HG02973 (cell line): ENCODE data around the gene SMAD6.
"Not testable (repeated sequence)": the region's sequence is repeated elsewhere in the genome, so short reads cannot be mapped to it uniquely, and the experiment has no call there.

Source experiments
- ATAC-seq: cut with Tn5 transposase; IDR thresholded peaks from one replicate; pipeline ENCODE4 v1.9.1; 2021; ENCODE audit warnings: moderate library complexity; ENCODE audit not compliant: unreplicated experiment

Gene SMAD6

DNA sequence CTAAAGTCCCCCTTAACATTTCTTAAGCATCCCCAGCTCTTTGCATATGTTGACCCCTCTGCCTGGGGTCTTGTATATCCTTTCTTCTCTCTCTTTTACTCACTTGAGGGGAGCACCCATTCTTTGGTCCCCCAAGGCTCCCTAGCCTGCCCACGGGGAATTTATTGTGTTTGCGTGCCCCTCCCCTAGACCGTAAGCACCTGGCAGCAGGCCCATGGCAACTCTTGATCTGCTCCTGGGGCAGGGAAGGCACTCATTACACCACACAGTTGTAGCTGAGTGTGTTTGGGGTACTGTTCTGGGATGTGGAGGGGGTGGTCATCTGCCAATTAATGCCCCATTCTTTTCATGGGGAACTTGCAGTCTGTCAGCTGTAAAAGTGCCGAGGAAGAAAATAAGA lies 27.3 kb upstream of the SMAD6 start:
- no peak for ATAC-seq

DNA sequence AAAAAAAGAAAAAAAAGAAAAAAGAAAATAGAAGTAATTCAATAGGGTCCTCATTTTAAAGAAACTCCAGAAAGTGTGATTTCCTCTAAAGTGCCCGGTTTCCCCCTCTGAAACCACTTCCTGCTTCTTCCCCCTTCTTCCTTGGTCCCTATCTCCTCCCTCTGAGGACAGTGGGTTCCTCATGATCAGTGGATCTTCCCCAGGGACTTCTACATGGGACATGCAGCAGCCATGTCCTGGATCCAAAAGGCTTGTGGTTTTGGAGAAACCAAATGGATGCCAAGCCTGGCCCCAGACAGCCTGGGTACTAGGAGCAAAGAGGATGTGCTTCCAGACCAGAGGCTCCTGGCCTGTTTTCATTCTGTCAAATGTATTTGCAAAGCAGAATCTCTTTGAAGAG lies 26.6 kb upstream of the SMAD6 start:
- ATAC-seq, result no peak

DNA sequence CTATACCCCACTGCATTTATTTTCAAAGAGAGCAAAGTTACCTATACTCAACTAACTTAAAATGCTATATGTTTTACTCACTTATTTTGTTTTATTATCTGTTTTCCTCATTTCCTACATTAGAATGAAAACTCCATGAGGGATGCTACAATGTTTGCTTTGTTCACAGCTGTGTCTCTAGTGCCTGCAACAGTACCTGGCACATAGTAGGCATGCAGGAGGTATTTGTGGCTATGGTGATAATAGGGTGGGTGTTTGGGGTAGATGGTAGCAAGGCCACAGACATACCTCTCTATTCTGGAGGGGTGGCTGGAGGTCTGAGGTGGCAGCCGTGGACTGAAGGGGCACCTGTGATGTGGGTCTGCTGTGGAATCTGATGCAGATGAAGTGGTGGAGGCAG lies 24.7 kb upstream of the SMAD6 start:
- ATAC-seq, result no peak

DNA sequence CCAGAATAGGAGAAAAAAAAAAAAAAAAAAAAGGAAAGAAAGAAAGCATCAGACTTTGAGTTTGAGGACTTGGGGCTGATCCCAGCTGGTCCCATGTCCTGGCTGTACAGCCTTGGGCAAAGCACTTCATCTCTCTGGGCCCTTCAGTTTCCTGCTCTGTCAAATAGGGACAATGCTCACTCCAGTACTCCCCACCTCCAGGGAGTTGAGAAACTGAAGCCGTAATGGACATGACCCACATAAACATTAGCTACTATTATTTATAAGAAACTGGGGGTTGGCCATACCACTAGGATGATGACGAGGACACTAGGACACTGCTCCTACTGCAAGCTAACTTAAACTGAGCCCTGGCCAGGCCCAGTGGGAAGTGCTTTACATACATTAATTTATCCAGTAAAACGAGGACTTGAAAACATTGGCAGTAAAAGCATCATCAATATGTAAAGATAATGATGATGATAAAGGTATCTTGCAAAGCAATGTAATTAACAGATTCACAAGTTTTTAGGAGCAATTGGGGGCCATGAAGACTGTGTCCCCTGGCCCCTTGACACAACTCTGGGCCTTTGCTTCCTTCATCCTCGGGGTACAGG lies 22.9 kb upstream of the SMAD6 start:
- ATAC-seq, result no peak

DNA sequence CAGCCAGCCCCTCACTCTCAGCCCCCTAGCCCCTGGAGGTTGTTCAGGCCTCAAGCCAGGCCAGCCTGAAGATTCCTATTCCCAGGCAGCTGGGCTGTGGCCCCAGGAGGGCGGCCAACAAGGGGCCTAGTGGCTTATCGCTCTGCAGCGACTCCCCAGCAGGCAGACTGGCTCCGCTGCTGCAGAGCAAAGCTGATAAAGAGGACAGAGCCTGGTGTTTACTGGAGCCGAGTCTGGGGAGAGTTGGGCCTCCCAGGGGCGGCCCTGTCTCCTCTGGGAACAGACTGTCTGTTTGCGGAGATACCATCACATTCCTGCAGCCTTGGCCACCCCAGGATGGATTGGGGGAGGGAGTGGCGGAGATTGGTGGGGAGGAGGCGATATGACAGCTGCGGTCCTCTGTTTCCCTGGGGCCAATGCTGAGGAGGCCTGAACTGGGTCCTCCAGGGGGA lies 22.4 kb upstream of the SMAD6 start:
- no peak for ATAC-seq

DNA sequence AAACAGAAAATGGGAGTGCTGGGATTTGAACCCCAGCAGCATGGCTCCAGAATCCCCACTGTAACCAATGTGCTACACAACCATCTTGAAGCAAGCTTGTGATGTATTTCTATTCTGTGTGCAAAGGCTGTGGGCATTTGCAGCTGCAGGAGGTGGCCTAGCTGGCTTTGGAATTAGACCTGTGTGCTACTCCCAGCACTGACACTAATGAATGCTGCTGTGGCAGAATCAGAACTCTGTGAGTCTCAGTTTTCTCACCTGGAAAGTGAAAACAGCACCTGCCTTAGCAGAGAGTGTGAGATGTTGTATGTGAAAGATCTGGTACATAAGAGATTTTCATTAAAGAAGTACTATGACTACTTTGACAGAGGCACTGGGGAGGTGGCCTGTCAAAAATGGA lies 21.5 kb upstream of the SMAD6 start:
- no peak for ATAC-seq

DNA sequence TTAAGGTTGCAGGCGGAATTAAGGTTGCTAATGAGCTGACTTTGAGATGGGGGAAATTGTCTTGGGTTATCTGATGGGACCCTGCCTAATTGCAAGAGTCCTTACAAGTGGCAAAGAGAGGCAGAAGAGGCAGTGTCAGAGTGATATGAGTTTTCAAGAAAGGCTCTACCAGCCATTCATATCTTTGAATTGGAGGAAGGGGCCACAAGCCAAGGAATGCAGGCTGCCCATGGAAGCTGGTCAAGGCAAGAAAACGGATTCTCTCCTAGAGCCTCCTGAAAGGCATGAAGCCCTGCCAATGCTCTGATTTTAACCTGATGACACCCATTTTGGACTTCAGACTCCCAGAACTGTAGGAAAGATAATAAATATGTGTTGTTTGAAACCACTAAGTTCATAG lies 20.6 kb upstream of the SMAD6 start:
- no peak for ATAC-seq

DNA sequence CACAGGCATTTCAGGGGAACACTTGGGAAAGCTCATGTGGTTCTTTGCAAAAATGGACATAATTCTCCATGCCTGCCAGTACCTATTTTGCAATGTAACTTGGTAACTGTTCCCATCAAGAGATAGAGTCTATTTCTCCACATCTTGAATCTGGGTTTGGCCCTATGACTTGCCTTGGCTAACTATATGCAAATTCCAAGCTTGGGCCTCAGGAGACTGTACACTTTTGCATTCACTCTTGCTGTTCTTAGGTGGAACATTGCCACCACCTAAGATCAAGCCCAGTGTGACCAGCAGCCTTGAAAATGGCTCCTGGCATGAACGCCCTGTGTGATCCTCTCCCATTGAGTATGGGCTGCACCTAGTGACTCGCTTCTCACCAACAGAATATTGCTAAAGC lies 19.8 kb upstream of the SMAD6 start:
- no peak for ATAC-seq

DNA sequence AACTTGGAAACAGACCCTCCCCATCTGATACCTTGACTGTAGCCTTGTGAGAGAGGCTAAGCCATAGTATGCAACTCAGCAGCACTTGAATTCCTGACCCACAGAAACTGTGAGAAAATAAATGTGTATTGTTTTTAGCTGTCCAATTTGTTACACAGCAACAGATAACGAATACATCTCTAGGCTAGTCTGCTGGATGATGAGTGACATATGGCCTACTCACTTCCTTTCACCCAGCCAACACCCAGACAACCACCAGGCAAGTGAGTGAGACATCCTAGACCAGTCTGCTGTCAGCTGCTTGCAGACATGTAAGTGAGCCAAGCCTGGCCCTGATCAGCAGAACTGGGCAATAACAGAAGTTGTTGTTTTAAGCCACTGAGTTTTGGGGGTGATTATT lies 19.2 kb upstream of the SMAD6 start:
- ATAC-seq, result no peak

DNA sequence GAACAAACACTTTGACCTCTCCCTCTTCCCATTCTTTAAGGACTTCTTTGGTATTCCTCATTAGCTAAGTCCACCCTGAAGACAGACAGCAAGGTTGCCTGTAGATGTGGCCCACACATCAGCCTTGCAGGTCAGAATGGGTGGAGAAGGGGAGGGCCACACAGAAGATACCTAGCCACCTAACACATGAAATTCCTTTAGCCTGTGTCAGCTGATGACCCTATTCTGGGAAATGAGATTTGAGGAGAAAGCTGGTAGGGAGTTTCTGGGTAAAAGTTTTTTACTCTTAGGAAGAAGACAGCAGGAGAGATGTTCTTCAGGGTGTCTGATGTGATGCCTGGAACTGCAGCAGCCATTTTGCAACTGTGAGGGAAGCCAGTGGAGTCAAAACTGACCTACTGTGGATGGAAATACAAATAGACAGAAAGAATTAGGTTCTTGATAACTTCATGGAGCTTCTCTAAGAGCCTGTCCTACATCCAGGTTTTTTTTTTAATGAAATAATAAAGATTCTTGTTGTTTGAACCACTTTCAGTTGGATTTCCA lies 17.8 kb upstream of the SMAD6 start:
- no peak for ATAC-seq

DNA sequence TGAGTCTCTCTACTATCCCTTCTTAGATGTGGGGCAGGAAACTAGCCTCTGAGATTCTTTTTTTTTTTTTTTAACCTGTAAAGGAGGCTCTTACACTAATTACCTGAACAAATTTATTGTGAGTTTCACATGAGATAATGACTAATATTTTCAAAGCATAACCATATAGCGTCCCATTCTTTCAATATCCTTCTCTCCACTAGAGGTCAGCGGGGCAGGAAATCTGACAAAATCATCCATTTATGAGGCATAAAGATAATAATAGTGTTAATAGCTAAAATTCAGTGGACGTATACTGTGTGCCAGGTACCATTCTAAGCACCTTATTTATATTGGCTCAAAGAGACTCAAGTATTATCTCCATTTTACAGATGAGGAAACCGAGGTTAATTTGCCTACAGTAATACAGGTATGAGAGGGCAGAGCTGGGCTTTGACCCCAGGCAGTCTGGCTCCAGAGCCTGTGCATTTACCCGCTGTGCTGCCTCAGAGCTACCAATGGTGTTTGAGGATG lies 16.3 kb upstream of the SMAD6 start:
- no peak for ATAC-seq

DNA sequence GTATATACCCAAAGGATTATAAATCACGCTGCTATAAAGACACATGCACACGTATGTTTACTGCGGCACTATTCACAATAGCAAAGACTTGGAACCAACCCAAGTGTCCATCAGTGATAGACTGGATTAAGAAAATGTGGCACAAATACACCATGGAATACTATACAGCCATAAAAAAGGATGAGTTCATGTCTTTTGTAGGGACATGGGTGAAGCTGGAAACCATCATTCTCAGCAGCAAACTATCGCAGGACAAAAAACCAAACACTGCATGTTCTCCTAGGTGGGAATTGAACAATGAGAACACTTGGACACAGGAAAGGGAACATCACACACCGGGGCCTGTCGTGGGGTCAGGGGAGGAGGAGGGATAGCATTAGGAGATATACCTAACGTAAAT lies 11.1 kb upstream of the SMAD6 start:
- not testable (repeated sequence) for ATAC-seq

DNA sequence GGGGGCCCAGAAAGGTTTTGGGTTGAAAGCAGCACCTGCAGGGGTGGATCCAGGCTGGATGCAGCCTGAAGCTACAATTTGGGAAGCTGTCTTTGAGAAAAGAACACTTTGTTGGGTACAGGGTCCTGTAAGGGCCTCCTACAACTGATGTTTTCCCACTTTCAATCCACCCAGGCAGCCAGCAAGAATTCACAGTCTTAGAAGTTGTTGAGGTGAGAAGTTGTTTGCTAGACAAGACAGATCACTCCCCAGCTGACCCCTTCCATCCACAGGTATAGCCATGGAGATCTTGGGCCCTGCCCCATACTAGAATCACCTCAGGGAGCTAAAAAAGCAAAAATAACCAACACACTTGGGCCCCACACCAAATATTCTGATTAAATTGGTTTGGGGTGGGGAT lies 10.3 kb upstream of the SMAD6 start:
- no peak for ATAC-seq

DNA sequence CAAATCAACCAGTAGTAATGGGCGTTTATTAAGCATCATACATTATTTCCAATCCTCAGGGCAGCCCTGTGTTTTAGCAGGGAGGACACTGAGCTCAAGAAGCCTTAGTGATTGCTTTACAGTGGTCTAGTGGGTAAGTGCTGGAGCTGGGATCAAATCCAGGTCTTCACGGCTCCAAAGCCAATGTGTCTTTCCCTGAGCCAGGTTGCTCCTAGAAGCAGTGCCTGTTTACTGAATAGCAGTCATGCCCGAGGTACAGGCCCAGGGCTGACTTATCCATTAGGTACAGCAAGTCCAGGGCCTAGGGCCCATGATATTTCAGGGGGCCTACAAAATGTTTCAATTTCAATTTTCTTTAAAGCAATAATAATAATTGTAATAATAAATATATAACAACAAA lies 9.6 kb upstream of the SMAD6 start:
- ATAC-seq, result no peak

DNA sequence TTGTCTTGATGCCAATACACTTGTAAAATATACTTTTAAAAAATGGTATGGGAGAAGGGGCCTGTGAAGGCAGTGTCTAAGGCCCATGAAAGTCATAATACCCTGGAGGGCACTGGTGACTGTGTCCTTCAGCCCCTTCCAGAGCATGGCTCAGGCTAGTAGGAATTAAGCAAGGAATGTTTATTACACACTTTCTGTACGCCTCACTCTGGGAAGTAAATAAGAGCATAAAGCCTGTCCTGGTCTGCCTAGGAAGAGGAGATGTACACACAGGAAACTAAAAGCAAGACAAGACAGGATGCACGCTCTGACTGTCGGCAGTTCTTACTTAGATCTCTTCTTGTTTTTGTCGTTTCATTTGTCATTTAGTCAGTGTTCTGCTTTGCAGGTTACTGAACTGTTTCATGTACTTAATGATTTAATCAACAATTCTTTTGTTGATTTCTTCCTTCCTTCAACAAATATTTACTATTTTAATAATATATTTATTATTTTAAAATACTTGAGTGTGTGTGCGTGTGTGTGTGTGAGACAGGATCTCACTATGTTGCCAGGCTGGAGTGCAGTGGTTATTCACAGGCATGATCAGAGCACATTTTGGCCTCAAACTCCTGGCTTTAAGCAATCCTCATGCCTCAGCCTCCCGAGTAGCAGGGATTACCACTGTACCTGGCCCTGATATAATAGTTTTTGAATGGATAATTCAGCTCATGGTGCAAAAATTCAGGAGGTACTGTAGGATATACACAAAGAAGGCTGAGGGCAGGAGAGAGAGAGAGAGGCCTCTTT lies 9.0 kb upstream of the SMAD6 start:
- ATAC-seq, result no peak

DNA sequence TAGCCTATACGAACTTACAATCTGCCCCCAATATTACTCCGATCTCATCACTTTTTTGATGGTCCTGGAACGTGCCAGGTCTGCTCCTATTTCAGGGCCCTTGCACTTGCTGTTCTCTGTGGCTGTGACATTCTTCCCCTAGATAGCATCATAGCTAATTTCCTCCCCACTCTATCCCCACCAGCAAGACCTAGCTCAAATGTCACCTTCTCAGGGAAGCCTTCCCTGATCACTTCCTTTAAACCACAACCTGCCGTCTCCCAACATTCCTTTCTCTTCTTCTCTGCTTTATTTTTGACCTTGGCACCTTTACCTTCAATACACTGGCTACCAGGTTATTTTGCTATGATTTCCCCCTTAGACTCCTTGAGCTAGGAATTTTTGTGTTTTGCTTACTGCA lies 5.3 kb upstream of the SMAD6 start:
- no peak for ATAC-seq

DNA sequence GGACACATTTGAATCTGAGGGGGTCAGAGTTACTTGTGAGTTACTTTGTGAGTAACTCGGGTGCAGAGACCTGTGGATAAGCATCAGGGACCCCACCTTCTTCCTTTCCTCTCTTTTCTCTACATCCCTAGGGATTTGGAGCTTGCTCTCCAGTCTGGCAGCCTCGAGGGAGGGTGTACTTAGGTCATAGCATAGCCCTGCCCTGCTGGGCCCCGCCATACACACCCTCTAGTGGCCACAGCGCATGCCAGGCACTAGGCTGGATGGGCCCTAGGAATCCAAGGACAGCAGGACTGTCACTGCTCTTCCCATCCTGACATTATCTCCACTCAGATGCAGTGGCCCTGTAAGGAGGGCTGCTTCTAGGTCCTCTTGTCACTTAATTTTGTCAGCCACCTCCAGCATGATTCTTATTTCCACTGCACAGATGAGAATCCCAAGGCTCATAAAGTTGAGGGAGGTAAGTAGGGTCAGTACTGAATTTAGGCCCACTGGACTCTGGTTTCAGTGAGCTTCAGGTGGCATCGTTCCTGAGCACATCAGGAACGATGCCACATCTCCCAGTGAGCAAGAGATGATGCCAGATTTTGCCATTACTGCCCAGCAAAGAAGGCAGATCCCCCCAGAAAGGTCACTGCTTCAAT lies 3.6 kb upstream of the SMAD6 start:
- no peak for ATAC-seq

DNA sequence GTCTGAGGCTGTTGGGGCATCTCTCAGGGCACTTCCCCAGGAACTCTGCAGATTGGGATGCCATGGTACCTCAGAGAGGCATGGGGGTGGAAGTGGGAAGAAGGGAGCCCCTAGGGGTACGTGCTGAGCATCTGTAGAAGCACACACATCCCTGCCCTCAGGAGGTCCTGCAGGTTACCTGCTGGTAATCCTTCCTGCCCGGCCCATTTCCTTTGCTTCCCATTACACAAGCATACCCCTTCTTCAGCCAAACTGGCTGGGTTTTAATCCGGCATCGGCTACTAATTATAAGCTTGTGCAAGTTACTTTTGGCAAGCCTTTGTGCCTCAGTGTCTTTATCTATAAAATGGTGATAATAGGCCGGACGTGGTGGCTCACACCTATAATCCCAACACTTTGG lies 3.1 kb upstream of the SMAD6 start:
- no peak for ATAC-seq

DNA sequence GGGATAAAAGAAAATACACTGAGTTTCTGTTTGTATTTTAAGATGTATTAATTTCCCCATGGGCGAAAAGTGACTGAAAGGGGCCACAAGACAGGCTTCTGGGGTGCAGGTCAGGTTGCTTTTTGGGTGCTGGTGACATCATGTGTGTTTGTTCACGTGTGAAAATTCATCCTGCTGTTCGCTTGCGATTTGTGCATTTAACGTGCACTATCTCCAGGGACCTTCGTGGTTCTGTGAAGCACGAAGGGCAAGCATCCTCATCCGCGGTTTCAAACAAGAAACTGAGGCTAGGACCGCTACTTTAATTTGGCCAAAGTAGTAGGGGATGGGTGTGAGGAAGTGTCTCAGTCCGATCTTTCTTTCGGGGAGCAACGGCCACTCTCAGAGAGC lies 1.6 kb upstream of the SMAD6 start:
- ATAC-seq, result no peak

DNA sequence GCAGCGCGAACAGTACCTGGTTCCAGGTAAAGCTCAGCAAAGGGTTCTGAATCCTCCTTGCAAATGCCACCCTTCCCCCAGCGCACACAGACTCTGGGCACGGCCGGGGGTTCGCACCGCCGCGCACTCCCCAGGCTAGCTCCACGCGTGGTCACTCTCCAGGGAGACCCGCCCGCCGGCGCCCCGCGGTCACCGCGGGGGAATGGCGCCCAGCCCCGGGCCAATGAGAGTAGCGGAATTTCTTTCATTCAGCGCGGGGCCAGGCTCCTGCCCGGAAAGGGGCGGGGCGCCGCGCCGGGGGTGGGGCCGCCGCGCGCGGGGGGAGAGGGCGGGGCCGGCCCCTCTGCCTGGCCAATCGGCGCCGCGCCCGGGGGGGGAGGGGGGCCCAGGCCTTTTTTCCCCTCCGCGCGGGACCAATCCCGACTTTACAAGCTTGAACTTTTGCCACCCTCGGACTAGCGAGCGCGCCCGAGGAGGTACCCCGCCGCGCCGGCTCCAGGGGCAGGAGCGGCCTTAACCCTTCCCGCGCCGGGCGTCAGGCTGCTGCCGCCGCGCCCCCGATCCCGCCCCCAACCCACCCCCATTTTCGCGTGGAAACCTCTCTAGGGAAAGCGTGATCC lies 1.1 kb upstream of the SMAD6 start:
- ATAC-seq, result peak; percentile 57

DNA sequence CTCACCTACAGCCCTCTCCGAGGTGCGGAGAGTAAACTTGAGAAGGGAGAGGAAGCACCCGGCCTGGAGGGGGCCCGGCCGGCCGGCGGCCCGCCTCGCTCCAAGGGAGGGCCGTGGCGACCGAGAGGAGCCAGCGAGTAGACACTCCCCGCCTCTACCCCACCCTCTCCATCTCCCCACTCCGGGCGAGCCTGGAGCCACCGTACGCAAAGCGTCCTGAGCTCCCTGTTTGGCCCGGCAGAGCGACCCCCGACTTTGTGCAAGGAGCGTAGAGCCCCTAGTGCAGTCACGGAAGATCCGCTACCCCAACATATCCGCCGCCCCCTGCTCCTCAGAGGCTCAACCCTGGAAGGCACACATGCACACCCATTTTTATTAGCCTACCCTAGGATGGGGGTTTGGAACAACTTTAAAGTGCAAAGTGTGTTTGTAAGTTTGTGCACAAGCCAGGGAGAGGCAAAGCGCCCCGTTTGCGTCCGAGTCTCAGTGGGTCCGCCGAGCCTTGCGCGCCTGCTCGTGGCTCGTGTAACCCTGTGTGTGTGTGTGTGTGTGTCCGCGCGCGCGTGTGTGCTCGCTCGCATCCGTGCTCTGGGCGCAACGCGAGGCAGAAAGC lies 508 bp upstream of the SMAD6 start:
- peak; percentile 36 for ATAC-seq
